ENCODE data around the gene PGAM5.

PGAM5 gene

DNA sequence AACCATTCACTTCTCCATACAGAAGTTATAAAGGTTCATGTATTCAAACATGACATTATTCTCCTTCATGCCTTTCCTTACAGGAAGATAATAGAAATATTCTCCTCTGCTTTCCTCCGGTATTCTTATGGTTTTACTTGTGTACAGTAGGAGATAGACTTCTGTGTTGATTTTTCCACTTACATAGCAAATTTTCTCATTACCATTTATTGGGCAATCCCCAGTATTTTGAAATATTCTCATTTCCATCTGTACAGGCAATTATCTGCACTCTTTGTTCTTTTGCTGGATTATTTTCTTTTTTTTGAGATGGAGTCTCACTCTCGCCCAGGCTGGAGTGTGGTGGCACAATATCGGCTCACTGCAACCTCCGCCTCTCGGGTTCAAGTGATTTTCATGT is 12.3 kb upstream of the PGAM5 start:
- H3K9ac ChIP-seq (ENCODE audit: low read depth, low read length): no peak overlapping the region
- H2AFZ ChIP-seq (ENCODE audit: low read depth, low read length): no peak overlapping the region
- no peak overlapping the region for H3K4me2 ChIP-seq (ENCODE audit: insufficient read depth, low read length)
- peaks cover 81% of the 10 kb centered on the region for H3K36me3 ChIP-seq (ENCODE audit: insufficient read depth, low read length)
- H3K27me3 ChIP-seq (ENCODE audit: insufficient read depth, low read length, poor library complexity): no peaks in the 10 kb centered on the region
- no peak for ATAC-seq (ENCODE audit: insufficient read depth, low read depth)
- H3K4me1 ChIP-seq (ENCODE audit: insufficient read depth, low read length): no peaks in the 10 kb centered on the region
- no peak overlapping the region for H3K4me3 ChIP-seq (ENCODE audit: low read depth in 1 of 2, low read length in 2 of 2)
- no peak for DNase-seq
- H3K27ac ChIP-seq (ENCODE audit: low read length): no peak overlapping the region
- peaks cover 18% of the 10 kb centered on the region for H3K79me2 ChIP-seq (ENCODE audit: insufficient read depth, low read length)
- peaks cover 16% of the 10 kb centered on the region for H4K20me1 ChIP-seq (ENCODE audit: insufficient read depth, low read length)
- TF ChIP-seq, protein P1, sequence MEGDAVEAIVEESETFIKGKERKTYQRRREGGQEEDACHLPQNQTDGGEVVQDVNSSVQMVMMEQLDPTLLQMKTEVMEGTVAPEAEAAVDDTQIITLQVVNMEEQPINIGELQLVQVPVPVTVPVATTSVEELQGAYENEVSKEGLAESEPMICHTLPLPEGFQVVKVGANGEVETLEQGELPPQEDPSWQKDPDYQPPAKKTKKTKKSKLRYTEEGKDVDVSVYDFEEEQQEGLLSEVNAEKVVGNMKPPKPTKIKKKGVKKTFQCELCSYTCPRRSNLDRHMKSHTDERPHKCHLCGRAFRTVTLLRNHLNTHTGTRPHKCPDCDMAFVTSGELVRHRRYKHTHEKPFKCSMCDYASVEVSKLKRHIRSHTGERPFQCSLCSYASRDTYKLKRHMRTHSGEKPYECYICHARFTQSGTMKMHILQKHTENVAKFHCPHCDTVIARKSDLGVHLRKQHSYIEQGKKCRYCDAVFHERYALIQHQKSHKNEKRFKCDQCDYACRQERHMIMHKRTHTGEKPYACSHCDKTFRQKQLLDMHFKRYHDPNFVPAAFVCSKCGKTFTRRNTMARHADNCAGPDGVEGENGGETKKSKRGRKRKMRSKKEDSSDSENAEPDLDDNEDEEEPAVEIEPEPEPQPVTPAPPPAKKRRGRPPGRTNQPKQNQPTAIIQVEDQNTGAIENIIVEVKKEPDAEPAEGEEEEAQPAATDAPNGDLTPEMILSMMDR (IDR thresholded peaks at IDR 0.05; ENCODE audit: borderline replicate concordance, extremely low read depth, low read length, poor library complexity, severe bottlenecking): no peak
- no peak for TF ChIP-seq EZH2 (IDR thresholded peaks at IDR 0.05; ENCODE audit: borderline replicate concordance, low read depth, low read length, severe bottlenecking)
- no peaks in the 10 kb centered on the region for H3K9me3 ChIP-seq (ENCODE audit: insufficient read depth, low read length, severe bottlenecking)

DNA sequence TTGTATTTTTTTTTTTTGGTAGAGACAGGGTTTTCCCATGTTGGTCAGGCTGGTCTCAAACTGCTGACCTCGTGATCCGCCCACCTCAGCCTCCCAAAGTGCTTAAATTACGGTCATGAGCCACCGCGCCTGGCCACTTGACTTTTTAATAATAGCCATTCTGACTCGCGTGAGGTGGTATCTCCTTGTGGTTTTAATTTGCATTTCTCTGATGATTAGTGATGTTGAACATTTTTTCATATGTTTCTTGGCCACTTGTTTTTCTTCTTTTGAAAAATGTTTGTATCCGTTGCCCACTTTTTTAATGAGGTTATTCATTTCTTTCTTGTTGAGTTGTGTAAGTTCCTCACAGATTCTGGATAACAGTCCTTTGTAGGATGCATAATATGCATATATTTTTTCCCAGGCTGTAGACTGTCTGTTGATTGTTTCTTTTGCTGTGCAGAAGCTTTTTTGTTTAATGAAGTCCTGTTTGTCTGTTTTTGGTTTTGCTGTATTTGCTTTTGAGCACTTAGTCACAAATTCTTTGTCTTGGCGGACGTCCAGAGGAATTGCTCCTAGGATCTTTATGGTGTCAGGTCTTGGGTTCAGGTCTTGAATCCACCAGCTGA is 10.3 kb upstream of the PGAM5 start:
- Histone ChIP-seq H3K9ac (ENCODE audit: low read depth, low read length) (no peak overlapping the region), H3K4me3 (ENCODE audit: low read depth in 1 of 2, low read length in 2 of 2) (no peak overlapping the region), H3K27ac (ENCODE audit: low read length) (no peak overlapping the region), H3K9me3 (ENCODE audit: insufficient read depth, low read length, severe bottlenecking) (no peaks in the 10 kb centered on the region), H3K79me2 (ENCODE audit: insufficient read depth, low read length) (peaks cover 15% of the 10 kb centered on the region), H4K20me1 (ENCODE audit: insufficient read depth, low read length) (peaks cover 16% of the 10 kb centered on the region), H2AFZ (ENCODE audit: low read depth, low read length) (no peak overlapping the region), H3K27me3 (ENCODE audit: insufficient read depth, low read length, poor library complexity) (no peaks in the 10 kb centered on the region), H3K36me3 (ENCODE audit: insufficient read depth, low read length) (peaks cover 91% of the 10 kb centered on the region), H3K4me2 (ENCODE audit: insufficient read depth, low read length) (no peak overlapping the region), H3K4me1 (ENCODE audit: insufficient read depth, low read length) (no peaks in the 10 kb centered on the region)
- ATAC-seq (ENCODE audit: insufficient read depth, low read depth): no peak
- no peak for DNase-seq
- TF ChIP-seq, protein P1 (IDR thresholded peaks at IDR 0.05; ENCODE audit: borderline replicate concordance, extremely low read depth, low read length, poor library complexity, severe bottlenecking): no peak
- TF ChIP-seq EZH2 (IDR thresholded peaks at IDR 0.05; ENCODE audit: borderline replicate concordance, low read depth, low read length, severe bottlenecking): no peak

DNA sequence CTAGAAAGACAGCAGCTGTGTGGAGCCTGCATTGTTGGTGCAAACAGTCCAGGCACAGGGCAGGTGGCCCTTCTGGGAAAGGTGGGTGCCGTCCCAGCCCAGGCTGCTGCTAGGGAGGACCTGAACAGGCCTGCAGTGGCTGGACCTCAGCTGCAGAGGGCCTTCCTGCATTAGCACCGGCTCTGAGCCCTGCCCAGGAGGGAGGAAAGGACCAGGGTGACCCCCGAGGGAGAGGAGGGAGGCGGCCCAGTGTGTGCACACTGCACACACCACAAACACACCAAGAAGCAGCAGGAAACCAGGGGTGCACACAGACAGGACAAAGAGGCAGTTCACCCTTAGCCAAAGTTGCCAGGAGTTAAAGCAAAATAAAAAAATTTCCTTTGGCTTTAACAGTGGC is 8.0 kb upstream of the PGAM5 start:
- DNase-seq: no peak
- ATAC-seq (ENCODE audit: insufficient read depth, low read depth): 0 out of 3 replicates have a peak, but pooled peaks have one; percentile 7
- peaks cover 14% of the 10 kb centered on the region for H4K20me1 ChIP-seq (ENCODE audit: insufficient read depth, low read length)
- no peak overlapping the region for H3K27ac ChIP-seq (ENCODE audit: low read length)
- H3K4me1 ChIP-seq (ENCODE audit: insufficient read depth, low read length): no peaks in the 10 kb centered on the region
- H3K9me3 ChIP-seq (ENCODE audit: insufficient read depth, low read length, severe bottlenecking): no peaks in the 10 kb centered on the region
- no peak overlapping the region for H3K9ac ChIP-seq (ENCODE audit: low read depth, low read length)
- H3K79me2 ChIP-seq (ENCODE audit: insufficient read depth, low read length): peaks cover 13% of the 10 kb centered on the region
- no peaks in the 10 kb centered on the region for H3K27me3 ChIP-seq (ENCODE audit: insufficient read depth, low read length, poor library complexity)
- H3K4me3 ChIP-seq (ENCODE audit: low read depth in 1 of 2, low read length in 2 of 2): no peak overlapping the region
- H3K4me2 ChIP-seq (ENCODE audit: insufficient read depth, low read length): no peak overlapping the region
- no peak overlapping the region for H2AFZ ChIP-seq (ENCODE audit: low read depth, low read length)
- TF ChIP-seq, protein P1 (IDR thresholded peaks at IDR 0.05; ENCODE audit: borderline replicate concordance, extremely low read depth, low read length, poor library complexity, severe bottlenecking): no peak
- TF ChIP-seq EZH2 (IDR thresholded peaks at IDR 0.05; ENCODE audit: borderline replicate concordance, low read depth, low read length, severe bottlenecking): no peak
- peaks cover 71% of the 10 kb centered on the region for H3K36me3 ChIP-seq (ENCODE audit: insufficient read depth, low read length)
